HL-60 (cell line): ENCODE data around the gene PDE11A.
"Not testable (repeated sequence)": the region's sequence is repeated elsewhere in the genome, so short reads cannot be mapped to it uniquely, and the experiment has no call there.

ENCODE experiments used
- CTCF ChIP-seq: IDR thresholded peaks from one replicate; pipeline ENCODE4 v1.5.1; 2011; ENCODE audit warnings: low read length, control low read depth, inconsistent platforms; ENCODE audit not compliant: insufficient read depth
- POLR2AphosphoS5 ChIP-seq: IDR thresholded peaks from 2 replicates; pipeline ENCODE4 v1.6.1; 2012; ENCODE audit warnings: low read depth
- REST ChIP-seq: IDR thresholded peaks from 2 replicates; pipeline ENCODE4 v1.6.1; 2012; ENCODE audit warnings: low read depth; ENCODE audit not compliant: insufficient replicate concordance

DNA sequence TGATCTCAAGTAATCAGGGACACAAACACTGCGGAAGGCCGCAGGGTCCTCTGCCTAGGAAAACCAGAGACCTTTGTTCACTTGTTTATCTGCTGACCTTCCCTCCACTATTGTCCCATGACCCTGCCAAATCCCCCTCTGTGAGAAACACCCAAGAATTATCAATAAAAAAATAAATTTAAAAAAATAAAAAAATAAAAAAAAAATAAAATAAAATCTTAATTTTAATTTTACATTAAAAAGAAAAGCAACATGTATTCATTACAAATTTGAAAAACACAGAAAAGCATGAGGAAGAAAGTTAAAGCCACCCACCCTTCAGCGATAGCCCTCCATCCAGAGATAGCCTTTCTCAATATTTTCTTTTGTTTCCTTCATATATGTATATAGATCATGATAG is 125.0 kb downstream of the PDE11A start:
- TF ChIP-seq CTCF, POLR2AphosphoS5, REST: not testable (repeated sequence)
